Rectal smooth muscle tissue (tissue), 1 donor: ENCODE results near the gene ZNF571.

Experiments
- H3K27ac ChIP-seq: one replicate; pipeline ENCODE4 v1.7.0; 2013; ENCODE audit warnings: low read depth, low read length, inconsistent platforms
- H3K27me3 ChIP-seq: one replicate; pipeline ENCODE4 v1.7.0; 2013; ENCODE audit warnings: low read length; ENCODE audit not compliant: control insufficient read depth, insufficient read depth
- H3K36me3 ChIP-seq: one replicate; pipeline ENCODE4 v1.7.0; 2013; ENCODE audit warnings: low read length; ENCODE audit not compliant: control insufficient read depth, insufficient read depth
- H3K4me1 ChIP-seq: one replicate; pipeline ENCODE4 v1.7.0; 2013; ENCODE audit warnings: low read length; ENCODE audit not compliant: control insufficient read depth, insufficient read depth
- H3K4me3 ChIP-seq: one replicate; pipeline ENCODE4 v1.7.0; 2013; ENCODE audit warnings: low read length
- H3K9ac ChIP-seq: one replicate; pipeline ENCODE4 v1.7.0; 2013; ENCODE audit warnings: low read length

ZNF571 gene

GRCh38 chr19:37519890-37520289, 74.7 kb downstream of the ZNF571 start:
- H3K27me3 ChIP-seq = no peaks in the 10 kb centered on the region
- H3K4me1 ChIP-seq = no peaks in the 10 kb centered on the region
- no peak overlapping the region for H3K27ac ChIP-seq
- H3K4me3 ChIP-seq = no peak overlapping the region
- peaks cover 8% of the 10 kb centered on the region for H3K36me3 ChIP-seq
- no peak overlapping the region for H3K9ac ChIP-seq
